Suppressor macrophage treated with lipopolysaccharide for 4 hours (primary cell): ENCODE measurements around the gene CASTOR2.
"Not testable (repeated sequence)": the region's sequence is repeated elsewhere in the genome, so short reads cannot be mapped to it uniquely, and the experiment has no call there.

Experiments
- DNase-seq: peaks from one replicate; pipeline ENCODE4 v3.0.0-alpha.2; 2020

CASTOR2 gene

GRCh38 chr7:74964511-74965119 is at the start of gene CASTOR2:
TSS of gene CASTOR2 (plus strand) at chr7:74964705. CDS start at chr7:74964986, 281 bp downstream.
- DNase-seq: not testable (repeated sequence)

- not testable (repeated sequence) for DNase-seq
These were observed 42.1 kb upstream of the CASTOR2 start for GRCh38 chr7:74922321-74922890.

- DNase-seq: not testable (repeated sequence)
These were observed 40.9 kb upstream of the CASTOR2 start for GRCh38 chr7:74923644-74924043.

GRCh38 chr7:74926968-74927367 is 37.5 kb upstream of the CASTOR2 start:
- DNase-seq: not testable (repeated sequence)

GRCh38 chr7:74931563-74932328 is 32.8 kb upstream of the CASTOR2 start:
- not testable (repeated sequence) for DNase-seq

GRCh38 chr7:74939429-74939828 is 25.1 kb upstream of the CASTOR2 start:
- not testable (repeated sequence) for DNase-seq

- not testable (repeated sequence) for DNase-seq
These were observed 23.0 kb upstream of the CASTOR2 start for GRCh38 chr7:74941302-74942069.

- not testable (repeated sequence) for DNase-seq
These were observed 20.6 kb upstream of the CASTOR2 start for GRCh38 chr7:74943923-74944322.

GRCh38 chr7:74947741-74948140 is 16.8 kb upstream of the CASTOR2 start:
- DNase-seq: not testable (repeated sequence)

- DNase-seq: not testable (repeated sequence)
These were observed 10.7 kb upstream of the CASTOR2 start for GRCh38 chr7:74953774-74954173.

- DNase-seq: not testable (repeated sequence)
These were observed 6.2 kb upstream of the CASTOR2 start for GRCh38 chr7:74958328-74958727.

GRCh38 chr7:74963704-74964510 is 598 bp upstream of the CASTOR2 start:
- not testable (repeated sequence) for DNase-seq

GRCh38 chr7:74966208-74966854 is 1.8 kb downstream of the CASTOR2 start:
- not testable (repeated sequence) for DNase-seq

- DNase-seq: not testable (repeated sequence)
These were observed 2.4 kb downstream of the CASTOR2 start for GRCh38 chr7:74966909-74967308.

GRCh38 chr7:74971431-74971830 is 6.9 kb downstream of the CASTOR2 start:
- not testable (repeated sequence) for DNase-seq

GRCh38 chr7:74972377-74972776 is 7.9 kb downstream of the CASTOR2 start:
- not testable (repeated sequence) for DNase-seq

GRCh38 chr7:74975959-74976358 is 11.5 kb downstream of the CASTOR2 start:
- DNase-seq: not testable (repeated sequence)

- DNase-seq: not testable (repeated sequence)
These were observed 13.0 kb downstream of the CASTOR2 start for GRCh38 chr7:74977523-74977922.

- not testable (repeated sequence) for DNase-seq
These were observed 23.9 kb downstream of the CASTOR2 start for GRCh38 chr7:74988436-74988835.

GRCh38 chr7:74993121-74993520 is 28.6 kb downstream of the CASTOR2 start:
- no peak for DNase-seq

GRCh38 chr7:74994869-74995543 is 30.5 kb downstream of the CASTOR2 start:
- DNase-seq: not testable (repeated sequence)
